Measurements from ENCODE around the gene SRMS. TPM values are rescaled to one million over a fixed set of nuclear protein-coding genes. Genes with fewer than 3 reads are reported as not detected.

SRMS gene
- total RNA-seq, 1 donor from 2014 or later = not detected

GRCh38 chr20:63591786-63592355 is 44.3 kb upstream of the SRMS start:
- Mint-ChIP-seq H3K9me3 (no peaks in the 10 kb centered on the region), H3K27ac (no peak overlapping the region), H3K36me3 (peaks cover 4% of the 10 kb centered on the region), H3K4me3 (no peak overlapping the region), H3K27me3 (no peaks in the 10 kb centered on the region), H3K4me1 (ENCODE audit: unreplicated experiment) (no peaks in the 10 kb centered on the region)
- TF ChIP-seq, protein P1, sequence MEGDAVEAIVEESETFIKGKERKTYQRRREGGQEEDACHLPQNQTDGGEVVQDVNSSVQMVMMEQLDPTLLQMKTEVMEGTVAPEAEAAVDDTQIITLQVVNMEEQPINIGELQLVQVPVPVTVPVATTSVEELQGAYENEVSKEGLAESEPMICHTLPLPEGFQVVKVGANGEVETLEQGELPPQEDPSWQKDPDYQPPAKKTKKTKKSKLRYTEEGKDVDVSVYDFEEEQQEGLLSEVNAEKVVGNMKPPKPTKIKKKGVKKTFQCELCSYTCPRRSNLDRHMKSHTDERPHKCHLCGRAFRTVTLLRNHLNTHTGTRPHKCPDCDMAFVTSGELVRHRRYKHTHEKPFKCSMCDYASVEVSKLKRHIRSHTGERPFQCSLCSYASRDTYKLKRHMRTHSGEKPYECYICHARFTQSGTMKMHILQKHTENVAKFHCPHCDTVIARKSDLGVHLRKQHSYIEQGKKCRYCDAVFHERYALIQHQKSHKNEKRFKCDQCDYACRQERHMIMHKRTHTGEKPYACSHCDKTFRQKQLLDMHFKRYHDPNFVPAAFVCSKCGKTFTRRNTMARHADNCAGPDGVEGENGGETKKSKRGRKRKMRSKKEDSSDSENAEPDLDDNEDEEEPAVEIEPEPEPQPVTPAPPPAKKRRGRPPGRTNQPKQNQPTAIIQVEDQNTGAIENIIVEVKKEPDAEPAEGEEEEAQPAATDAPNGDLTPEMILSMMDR (conservative IDR thresholded peaks at IDR 0.05) = no peak
- no peak for DNase-seq (ENCODE audit: extremely low spot score, unreplicated experiment)

- Mint-ChIP-seq H3K4me3 (no peak overlapping the region), H3K27me3 (no peaks in the 10 kb centered on the region), H3K36me3 (peaks cover 4% of the 10 kb centered on the region), H3K27ac (no peak overlapping the region), H3K4me1 (ENCODE audit: unreplicated experiment) (no peaks in the 10 kb centered on the region), H3K9me3 (no peaks in the 10 kb centered on the region)
- no peak for DNase-seq (ENCODE audit: extremely low spot score, unreplicated experiment)
- TF ChIP-seq, protein P1 (conservative IDR thresholded peaks at IDR 0.05) = no peak
Observed at GRCh38 chr20:63591147-63591533, 43.6 kb upstream of the SRMS start.

DNA sequence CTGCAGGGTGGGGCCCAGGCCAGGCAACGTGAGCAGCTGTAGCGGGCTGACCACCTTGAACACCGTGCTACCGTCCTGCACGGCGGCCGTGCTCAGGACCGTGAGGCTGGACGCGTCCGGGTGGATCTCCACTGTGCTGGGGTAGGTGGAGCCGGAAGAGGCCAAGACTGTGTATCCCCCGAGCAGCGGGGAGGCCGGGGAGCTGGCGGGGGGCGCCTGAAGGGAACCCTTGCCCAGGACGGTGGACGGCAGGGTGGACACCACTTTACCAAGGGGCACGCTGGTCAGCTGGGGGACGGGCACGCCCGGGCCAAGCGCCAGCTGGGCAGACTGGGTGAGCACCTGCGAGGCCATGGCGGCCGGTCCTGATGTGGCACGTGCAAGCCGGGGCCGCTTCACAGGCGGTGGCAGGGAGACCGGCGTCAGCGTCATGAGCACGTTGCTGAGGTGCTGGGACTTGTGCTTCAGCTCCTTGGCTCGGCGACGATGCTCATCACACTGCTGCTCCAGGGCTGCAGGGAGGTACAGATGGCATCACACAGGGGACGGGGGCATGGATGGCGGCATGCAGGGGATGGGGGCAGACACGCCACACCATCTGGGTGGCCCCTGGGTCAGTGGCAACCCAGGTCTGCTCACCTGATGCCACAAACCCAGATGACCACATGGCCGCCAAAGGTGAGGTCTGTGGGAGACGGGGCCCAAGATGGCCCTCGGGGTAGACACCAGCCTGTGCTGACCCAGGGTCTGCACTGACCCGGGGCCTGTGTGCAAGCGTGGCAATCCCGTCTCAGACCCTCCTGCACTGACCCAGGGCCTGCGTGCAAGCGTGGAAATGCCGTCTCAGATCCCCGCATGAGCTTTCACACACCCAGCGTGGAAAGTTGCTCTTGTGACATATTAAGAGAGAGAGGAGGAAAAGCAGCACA is 42.9 kb upstream of the SRMS start:
- Mint-ChIP-seq H3K4me1 (ENCODE audit: unreplicated experiment) (no peaks in the 10 kb centered on the region), H3K27ac (no peak overlapping the region), H3K36me3 (peaks cover 4% of the 10 kb centered on the region), H3K27me3 (no peaks in the 10 kb centered on the region), H3K9me3 (no peaks in the 10 kb centered on the region), H3K4me3 (no peak overlapping the region)
- DNase-seq (ENCODE audit: extremely low spot score, unreplicated experiment) = no peak
- TF ChIP-seq, protein P1 (conservative IDR thresholded peaks at IDR 0.05) = no peak

- Mint-ChIP-seq H3K4me1 (ENCODE audit: unreplicated experiment) (no peaks in the 10 kb centered on the region), H3K9me3 (no peaks in the 10 kb centered on the region), H3K27me3 (no peaks in the 10 kb centered on the region), H3K27ac (no peak overlapping the region), H3K4me3 (no peak overlapping the region), H3K36me3 (peaks cover 4% of the 10 kb centered on the region)
- DNase-seq (ENCODE audit: extremely low spot score, unreplicated experiment) = no peak
- TF ChIP-seq, protein P1 (conservative IDR thresholded peaks at IDR 0.05) = no peak
Observed at GRCh38 chr20:63589261-63590217, 42.0 kb upstream of the SRMS start.

DNA sequence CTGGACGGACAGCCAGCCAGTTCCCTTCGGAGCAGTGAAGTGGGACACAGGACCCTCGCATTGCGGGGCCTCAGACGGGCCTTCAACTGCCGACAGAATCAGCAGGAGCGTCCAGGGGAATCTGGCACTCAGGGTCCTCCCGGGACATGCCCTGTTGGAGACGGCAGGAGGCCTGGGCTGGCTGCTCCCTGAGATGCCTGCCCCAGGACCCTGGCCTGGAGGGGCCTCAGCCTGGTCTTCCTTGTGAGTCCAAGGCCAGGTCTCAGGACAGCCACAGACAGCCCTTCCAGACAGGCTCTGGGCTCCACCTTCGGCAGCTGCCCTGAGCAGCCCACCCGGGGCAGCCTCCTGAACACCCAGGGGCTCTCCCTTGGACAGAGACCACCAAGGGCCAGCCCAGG is 41.1 kb upstream of the SRMS start:
- TF ChIP-seq, protein P1 (conservative IDR thresholded peaks at IDR 0.05) = no peak
- H3K4me1 Mint-ChIP-seq (ENCODE audit: unreplicated experiment) = no peaks in the 10 kb centered on the region
- H3K4me3 Mint-ChIP-seq = no peak overlapping the region
- H3K27ac Mint-ChIP-seq = no peak overlapping the region
- no peak for DNase-seq (ENCODE audit: extremely low spot score, unreplicated experiment)
- no peaks in the 10 kb centered on the region for H3K27me3 Mint-ChIP-seq
- H3K9me3 Mint-ChIP-seq = no peaks in the 10 kb centered on the region
- H3K36me3 Mint-ChIP-seq = peaks cover 4% of the 10 kb centered on the region

All from type B pancreatic cell (in vitro differentiated cells).